PC-3 (cell line): ENCODE results near the gene MYO1F. TPM values are rescaled to one million over a fixed set of nuclear protein-coding genes. Genes with fewer than 3 reads are reported as not detected.
"Not testable (repeated sequence)": the region's sequence is repeated elsewhere in the genome, so short reads cannot be mapped to it uniquely, and the experiment has no call there.

Source experiments
- ATAC-seq: fragments of 200-7000 bp; cut with Tn5 transposase; 2 replicates; pipeline ENCODE4 v1.9.1; 2020; ENCODE audit warnings: mild to moderate bottlenecking, moderate library complexity
- BruUV-seq: library from RNA; stranded (reverse); fragments of 400-500 nt; replicated peaks from 2 replicates; lab custom pipeline; 2021; lab: Mats Ljungman, UMichigan
- CTCF ChIA-PET: fragments of 300-600 bp; sonication (Branson Sonifier 250); formaldehyde crosslinking; loops from one replicate; lab custom pipeline; 2022; ENCODE audit warnings: antibody characterized with exemption; lab: Charles Lee
- POLR2A ChIA-PET: fragments of 300-600 bp; sonication (Branson Sonifier 250); formaldehyde crosslinking; loops from one replicate; lab custom pipeline; 2022; ENCODE audit warnings: antibody characterized with exemption; ENCODE audit not compliant: unreplicated experiment; lab: Charles Lee
- DNase-seq: peaks from one replicate; pipeline ENCODE4 v3.0.0-alpha.2; 2015
- H2AFZ ChIP-seq: fragments of 300-600 bp; sonication (generic); 2 replicates; pipeline ENCODE4 v1.6.0; 2016; ENCODE audit warnings: antibody characterized with exemption, low read length
- H3F3A ChIP-seq: fragments of 300-600 bp; sonication (generic); one replicate; pipeline ENCODE4 v1.6.0; 2017; ENCODE audit warnings: antibody characterized with exemption, low read length, control low read depth, mild to moderate bottlenecking; ENCODE audit not compliant: unreplicated experiment
- H3K27ac ChIP-seq: fragments of 300-600 bp; sonication (generic); 2 replicates; pipeline ENCODE4 v1.5.1; 2016; ENCODE audit warnings: mild to moderate bottlenecking, low read length
- H3K27me3 ChIP-seq: fragments of 300-600 bp; sonication (generic); 2 replicates; pipeline ENCODE4 v1.6.1; 2016; ENCODE audit warnings: low read length, mixed read lengths
- H3K36me3 ChIP-seq: fragments of 300-600 bp; sonication (generic); 2 replicates; pipeline ENCODE4 v1.6.1; 2016; ENCODE audit warnings: low read depth, mixed run types, low read length, mixed read lengths
- H3K4me1 ChIP-seq: fragments of 300-600 bp; sonication (generic); 2 replicates; pipeline ENCODE4 v1.5.1; 2016; ENCODE audit warnings: low read length; ENCODE audit not compliant: insufficient read depth
- H3K4me2 ChIP-seq: fragments of 300-600 bp; sonication (generic); 2 replicates; pipeline ENCODE4 v1.6.0; 2016; ENCODE audit warnings: low read length
- H3K4me3 ChIP-seq: fragments of 300-600 bp; sonication (generic); 2 replicates; pipeline ENCODE4 v1.5.1; 2016; ENCODE audit warnings: mild to moderate bottlenecking, low read length, mixed read lengths
- H3K79me2 ChIP-seq: fragments of 300-600 bp; sonication (generic); 2 replicates; pipeline ENCODE4 v1.6.1; 2017; ENCODE audit warnings: low read length, mixed read lengths
- H3K9ac ChIP-seq: fragments of 300-600 bp; sonication (generic); 2 replicates; pipeline ENCODE4 v1.6.0; 2016; ENCODE audit warnings: mild to moderate bottlenecking, low read length
- H3K9me2 ChIP-seq: fragments of 300-600 bp; sonication (generic); replicated peaks from 2 replicates; pipeline ENCODE4 v1.6.1; 2016; ENCODE audit warnings: mixed run types, low read length, mixed read lengths
- H3K9me3 ChIP-seq: fragments of 300-600 bp; sonication (generic); 2 replicates; pipeline ENCODE4 v1.6.1; 2016; ENCODE audit warnings: low read length, mixed read lengths
- H4K20me1 ChIP-seq: fragments of 300-600 bp; sonication (generic); 2 replicates; pipeline ENCODE4 v1.6.1; 2016; ENCODE audit warnings: low read length, mixed read lengths
- EZH2 ChIP-seq: fragments of 300-600 bp; sonication (generic); IDR thresholded peaks from one replicate; pipeline ENCODE4 v1.6.1; 2017; ENCODE audit warnings: antibody characterized with exemption, mild to moderate bottlenecking, low read length; ENCODE audit not compliant: unreplicated experiment
- EZH2phosphoT487 ChIP-seq: fragments of 300-600 bp; sonication (generic); IDR thresholded peaks from 2 replicates; pipeline ENCODE4 v1.6.1; 2018; ENCODE audit warnings: mild to moderate bottlenecking, antibody characterized with exemption, low read length, borderline replicate concordance
- intact Hi-C: fragments of 100-400 bp; cut with micrococcal nuclease; formaldehyde crosslinking; loops from 2 replicates; pipeline ENCODE4 v1.9.0; 2023
- total RNA-seq: library from RNA; depleted of rRNA; stranded (reverse); fragments of >200 nt; gene quantifications from 2 replicates; pipeline ENCODE4 v1.2.3, GENCODE V29; 2014
- TF ChIP-seq, protein P1 (sequence below): fragments of 300-600 bp; sonication (generic); conservative IDR thresholded peaks from 2 replicates; pipeline ENCODE4 v1.5.1; 2017; ENCODE audit warnings: antibody characterized with exemption, low read depth, mild to moderate bottlenecking, low read length

MYO1F gene
- total RNA-seq, 1 experiment from 2014 or later = 2.0 TPM

DNA sequence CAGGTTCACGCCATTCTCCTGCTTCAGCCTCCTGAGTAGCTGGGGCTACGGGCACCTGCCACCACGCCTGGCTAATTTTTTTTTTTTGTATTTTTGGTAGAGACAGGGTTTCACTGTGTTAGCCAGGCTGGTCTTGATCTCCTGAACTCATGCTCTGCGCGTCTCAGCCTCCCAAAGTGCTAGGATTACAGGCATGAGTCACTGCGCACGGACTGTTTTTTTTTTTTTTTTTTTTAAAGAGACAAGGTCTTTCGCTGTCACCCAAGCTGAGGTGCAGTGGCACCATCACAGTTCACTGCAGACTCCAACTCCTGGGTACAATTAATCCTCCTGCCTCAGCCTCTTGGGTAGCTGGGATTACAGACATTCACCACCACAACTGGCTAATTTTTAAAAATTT, 41.5 kb upstream of the MYO1F start:
- intact Hi-C loops = no loop called here
- no peak for DNase-seq
- no peaks in the 10 kb centered on the region for H4K20me1 ChIP-seq

DNA sequence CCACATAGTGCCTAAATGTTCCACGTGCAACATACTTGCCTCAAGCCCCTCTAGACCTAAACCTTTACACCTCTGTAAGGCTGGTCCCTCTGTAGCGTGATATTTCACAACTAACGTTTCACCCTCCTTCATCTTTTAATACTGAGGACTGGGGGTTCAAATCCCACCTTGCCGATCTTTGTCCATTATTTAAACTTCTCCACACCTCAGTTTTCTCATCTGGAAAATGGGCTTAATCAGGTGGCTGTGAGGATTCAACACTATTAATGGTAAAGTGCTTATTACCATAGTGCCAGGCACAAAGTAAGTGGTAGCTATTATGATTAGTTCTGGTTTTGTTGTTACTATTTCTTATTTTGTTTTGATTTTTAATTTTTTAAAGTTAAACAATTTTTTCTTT, 40.7 kb upstream of the MYO1F start:
- DNase-seq = no peak
- POLR2A ChIA-PET = no interaction called here
- Histone ChIP-seq H3K4me2 (no peak overlapping the region), H3K9me2 (no peaks in the 10 kb centered on the region), H4K20me1 (no peaks in the 10 kb centered on the region), H3F3A (no peaks in the 10 kb centered on the region), H3K9me3 (no peaks in the 10 kb centered on the region), H3K27me3 (no peaks in the 10 kb centered on the region; the same call in 1 of the 2 replicates), H3K9ac (no peak overlapping the region), H2AFZ (no peak overlapping the region), H3K36me3 (no peaks in the 10 kb centered on the region), H3K4me3 (no peak overlapping the region), H3K4me1 (no peaks in the 10 kb centered on the region), H3K79me2 (no peaks in the 10 kb centered on the region), H3K27ac (no peak overlapping the region)
- intact Hi-C loops = no loop called here
- no peak for TF ChIP-seq EZH2
- TF ChIP-seq, protein P1, sequence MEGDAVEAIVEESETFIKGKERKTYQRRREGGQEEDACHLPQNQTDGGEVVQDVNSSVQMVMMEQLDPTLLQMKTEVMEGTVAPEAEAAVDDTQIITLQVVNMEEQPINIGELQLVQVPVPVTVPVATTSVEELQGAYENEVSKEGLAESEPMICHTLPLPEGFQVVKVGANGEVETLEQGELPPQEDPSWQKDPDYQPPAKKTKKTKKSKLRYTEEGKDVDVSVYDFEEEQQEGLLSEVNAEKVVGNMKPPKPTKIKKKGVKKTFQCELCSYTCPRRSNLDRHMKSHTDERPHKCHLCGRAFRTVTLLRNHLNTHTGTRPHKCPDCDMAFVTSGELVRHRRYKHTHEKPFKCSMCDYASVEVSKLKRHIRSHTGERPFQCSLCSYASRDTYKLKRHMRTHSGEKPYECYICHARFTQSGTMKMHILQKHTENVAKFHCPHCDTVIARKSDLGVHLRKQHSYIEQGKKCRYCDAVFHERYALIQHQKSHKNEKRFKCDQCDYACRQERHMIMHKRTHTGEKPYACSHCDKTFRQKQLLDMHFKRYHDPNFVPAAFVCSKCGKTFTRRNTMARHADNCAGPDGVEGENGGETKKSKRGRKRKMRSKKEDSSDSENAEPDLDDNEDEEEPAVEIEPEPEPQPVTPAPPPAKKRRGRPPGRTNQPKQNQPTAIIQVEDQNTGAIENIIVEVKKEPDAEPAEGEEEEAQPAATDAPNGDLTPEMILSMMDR = no peak
- no peak for TF ChIP-seq EZH2phosphoT487
- no TSS peak for BruUV-seq
- ATAC-seq = no peak
- CTCF ChIA-PET = no interaction called here

More for the DNA sequence above, 41.5 kb upstream of the MYO1F start:
- H3K4me2 ChIP-seq = no peak overlapping the region
- ChIA-PET CTCF (no interaction called here), POLR2A (no interaction called here)
- H2AFZ ChIP-seq = no peak overlapping the region
- no peaks in the 10 kb centered on the region for H3F3A ChIP-seq
- no TSS peak for BruUV-seq
- H3K9ac ChIP-seq = no peak overlapping the region
- no peaks in the 10 kb centered on the region for H3K9me2 ChIP-seq
- no peaks in the 10 kb centered on the region; the same call in 1 of the 2 replicates for H3K27me3 ChIP-seq
- ATAC-seq = no peak
- no peak overlapping the region for H3K4me3 ChIP-seq
- H3K4me1 ChIP-seq = no peaks in the 10 kb centered on the region
- H3K27ac ChIP-seq = no peak overlapping the region
- TF ChIP-seq EZH2 (no peak), EZH2phosphoT487 (no peak)
- TF ChIP-seq, protein P1 = no peak
- H3K79me2 ChIP-seq = no peaks in the 10 kb centered on the region
- H3K9me3 ChIP-seq = no peaks in the 10 kb centered on the region
- H3K36me3 ChIP-seq = no peaks in the 10 kb centered on the region

DNA sequence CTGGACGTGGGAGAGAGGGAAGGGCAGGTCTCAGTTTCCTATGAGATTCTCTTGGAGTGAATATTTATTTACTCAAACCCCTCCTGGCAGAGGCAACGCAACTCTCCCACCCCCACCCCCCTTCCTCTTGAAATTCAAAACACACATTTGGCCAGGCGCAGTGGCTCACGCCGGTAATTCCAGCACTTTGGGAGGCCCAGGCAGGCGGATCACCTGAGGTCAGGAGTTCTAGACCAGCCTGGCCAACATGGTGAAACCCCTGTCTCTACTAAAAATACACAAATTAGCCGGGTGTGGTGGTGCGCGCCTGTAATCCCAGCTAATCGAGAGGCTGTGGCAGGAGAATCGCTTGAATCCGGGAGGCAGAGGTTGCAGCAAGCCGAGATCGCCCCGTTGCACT, 40.1 kb upstream of the MYO1F start:
- H3F3A ChIP-seq, CTCF ChIA-PET, H3K4me2 ChIP-seq, ATAC-seq, H3K9me2 ChIP-seq, H3K36me3 ChIP-seq, H2AFZ ChIP-seq, DNase-seq, intact Hi-C loops, H4K20me1 ChIP-seq, H3K9me3 ChIP-seq, POLR2A ChIA-PET, H3K9ac ChIP-seq, H3K4me3 ChIP-seq, H3K4me1 ChIP-seq, BruUV-seq, H3K27me3 ChIP-seq, H3K27ac ChIP-seq, H3K79me2 ChIP-seq: not testable (repeated sequence)
